AG04450 (cell line): Measurements from ENCODE around the gene MYO1E. TPM values are rescaled to one million over a fixed set of nuclear protein-coding genes. Genes with fewer than 3 reads are reported as not detected.

Source experiments
- CTCF ChIA-PET: fragments of 300-600, 350-600 bp; formaldehyde crosslinking; extraction: SDS; loops from one replicate; lab custom pipeline; 2022; ENCODE audit warnings: antibody characterized with exemption, inconsistent platforms; lab: Charles Lee
- POLR2A ChIA-PET: fragments of 350-600 bp; formaldehyde crosslinking; extraction: SDS; loops from one replicate; lab custom pipeline; 2021; ENCODE audit warnings: antibody characterized with exemption, inconsistent platforms; lab: Yijun Ruan, JAX
- DNase-seq: peaks from one replicate; pipeline ENCODE4 v3.0.0-alpha.2; 2011; ENCODE audit warnings: low read depth, low spot score
- H3K27ac ChIP-seq: one replicate; pipeline ENCODE4 v1.5.1; 2012; ENCODE audit warnings: low read depth, low read length, control low read depth
- H3K27me3 ChIP-seq: one replicate; pipeline ENCODE4 v1.6.0; 2012; ENCODE audit warnings: low read length; ENCODE audit not compliant: control insufficient read depth, insufficient read depth
- H3K4me3 ChIP-seq: 2 replicates; pipeline ENCODE4 v1.5.1; 2011; ENCODE audit warnings: mild to moderate bottlenecking, low read depth, low read length, control low read depth
- H3K9me3 ChIP-seq: 2 replicates; pipeline ENCODE4 v1.5.1; 2012; ENCODE audit warnings: low read length; ENCODE audit not compliant: control insufficient read depth, insufficient read depth
- CTCF ChIP-seq: IDR thresholded peaks from 2 replicates; pipeline ENCODE4 v1.5.1; 2011; ENCODE audit warnings: low read depth, low read length, control low read depth, inconsistent platforms
- polyA plus RNA-seq: library from polyadenylated mRNA; depleted of rRNA; stranded (reverse); fragments of >200 nt; gene quantifications from 2 replicates; pipeline ENCODE4 v1.2.3, GENCODE V29; 2011

Gene MYO1E
- polyA plus RNA-seq, 1 experiment = 49.1 TPM

GRCh38 chr15:59259137-59259943 lies 113.3 kb downstream of the MYO1E start:
- Histone ChIP-seq H3K27me3 (no peaks in the 10 kb centered on the region), H3K4me3 (no peak overlapping the region), H3K9me3 (no peaks in the 10 kb centered on the region), H3K27ac (no peak overlapping the region)
- no peak for TF ChIP-seq CTCF
- no peak for DNase-seq
- POLR2A ChIA-PET = no interaction called here
- CTCF ChIA-PET = interaction anchor here (8.1 kb wide), 1 partner anchor 13 kb away, joined by 44 read pairs; no protein-coding TSS in a partner anchor

GRCh38 chr15:59258317-59258716 lies 114.4 kb downstream of the MYO1E start:
- Histone ChIP-seq H3K4me3 (no peak overlapping the region), H3K9me3 (no peaks in the 10 kb centered on the region), H3K27ac (no peak overlapping the region), H3K27me3 (no peaks in the 10 kb centered on the region)
- POLR2A ChIA-PET = no interaction called here
- CTCF ChIA-PET = interaction anchor here (8.1 kb wide), 1 partner anchor 12 kb away, joined by 44 read pairs; no protein-coding TSS in a partner anchor
- no peak for DNase-seq
- no peak for TF ChIP-seq CTCF

GRCh38 chr15:59257140-59257539 lies 115.5 kb downstream of the MYO1E start:
- Histone ChIP-seq H3K4me3 (no peak overlapping the region), H3K27ac (no peak overlapping the region), H3K27me3 (no peaks in the 10 kb centered on the region), H3K9me3 (no peaks in the 10 kb centered on the region)
- POLR2A ChIA-PET = no interaction called here
- no peak for DNase-seq
- CTCF ChIA-PET = interaction anchor here (0.9 to 8.1 kb wide), 2 partner anchors 11 to 272 kb away, joined by 5 to 44 read pairs; no protein-coding TSS in a partner anchor
- TF ChIP-seq CTCF = no peak

- POLR2A ChIA-PET = no interaction called here
- Histone ChIP-seq H3K4me3 (no peak overlapping the region), H3K9me3 (no peaks in the 10 kb centered on the region), H3K27me3 (no peaks in the 10 kb centered on the region), H3K27ac (no peak overlapping the region)
- CTCF ChIA-PET = interaction anchor here (0.5 to 8.1 kb wide), 3 partner anchors 10 to 272 kb away, joined by 3 to 44 read pairs (median 5); no protein-coding TSS in a partner anchor
- TF ChIP-seq CTCF = no peak
- no peak for DNase-seq
Measured at GRCh38 chr15:59256482-59256881, 116.2 kb downstream of the MYO1E start.
